Measurements from ENCODE around the gene SHLD1.
"Not testable (repeated sequence)": the region's sequence is repeated elsewhere in the genome, so short reads cannot be mapped to it uniquely, and the experiment has no call there.

The SHLD1 gene

GRCh38 chr20:5749952-5750779, at the start of gene SHLD1:
Gene SHLD1 (plus strand): TSS chr20:5750401. CDS start chr20:5772866, 22,465 bp downstream.
- peak; percentile 85 to 94 for DNase-seq

DNA sequence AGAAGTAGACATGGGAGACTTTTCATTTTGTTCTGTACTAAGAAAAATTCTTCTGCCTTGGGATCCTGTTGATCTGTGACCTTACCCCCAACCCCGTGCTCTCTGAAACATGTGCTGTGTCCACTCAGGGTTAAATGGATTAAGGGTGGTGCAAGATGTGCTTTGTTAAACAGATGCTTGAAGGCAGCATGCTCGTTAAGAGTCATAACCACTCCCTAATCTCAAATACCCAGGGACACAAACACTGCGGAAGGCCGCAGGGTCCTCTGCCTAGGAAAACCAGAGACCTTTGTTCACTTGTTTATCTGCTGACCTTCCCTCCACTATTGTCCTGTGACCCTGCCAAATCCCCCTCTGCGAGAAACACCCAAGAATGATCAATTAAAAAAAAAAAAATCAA, 47.9 kb upstream of the SHLD1 start:
- DNase-seq, result not testable (repeated sequence)

DNA sequence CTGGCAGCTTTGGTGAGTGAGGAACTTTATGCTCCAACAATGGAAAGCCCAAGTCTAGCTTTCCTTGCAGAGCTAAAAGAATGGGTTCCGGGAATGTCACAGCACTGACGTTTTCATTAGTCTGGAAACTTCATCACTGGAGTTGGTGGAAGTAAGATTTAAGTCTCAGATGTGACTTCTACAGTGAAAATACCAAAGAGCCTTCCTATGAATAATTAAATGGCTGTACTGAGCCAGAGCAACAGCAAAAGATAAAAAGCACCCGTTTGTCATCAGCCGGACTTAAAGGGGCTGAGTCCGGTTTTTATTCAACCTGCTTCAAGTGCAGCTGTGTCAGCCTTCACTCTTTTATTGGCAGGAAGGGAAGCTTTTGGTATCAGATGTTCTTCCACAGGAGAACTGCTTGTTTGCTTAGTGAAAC, 46.5 kb upstream of the SHLD1 start:
- no peak for DNase-seq

DNA sequence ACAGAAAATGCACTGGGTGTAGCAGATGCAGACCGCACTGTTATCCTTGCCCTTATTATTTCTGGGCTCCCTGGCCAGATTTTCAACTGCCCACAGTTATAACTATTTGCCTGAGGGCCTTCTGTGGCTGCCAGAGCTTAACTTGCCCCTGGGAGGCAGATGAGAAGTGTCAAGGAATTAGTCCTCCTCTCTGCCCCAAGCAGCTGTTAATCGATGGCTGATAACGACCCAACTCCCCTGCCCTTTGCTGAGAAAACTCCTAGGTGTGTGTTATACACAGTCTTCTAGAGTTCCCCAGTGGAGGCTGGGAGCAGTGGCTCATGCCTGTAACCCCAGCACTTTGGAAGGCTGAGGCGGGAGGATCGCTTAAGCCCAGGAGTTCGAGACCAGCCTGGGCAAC, 44.4 kb upstream of the SHLD1 start:
- no peak for DNase-seq

DNA sequence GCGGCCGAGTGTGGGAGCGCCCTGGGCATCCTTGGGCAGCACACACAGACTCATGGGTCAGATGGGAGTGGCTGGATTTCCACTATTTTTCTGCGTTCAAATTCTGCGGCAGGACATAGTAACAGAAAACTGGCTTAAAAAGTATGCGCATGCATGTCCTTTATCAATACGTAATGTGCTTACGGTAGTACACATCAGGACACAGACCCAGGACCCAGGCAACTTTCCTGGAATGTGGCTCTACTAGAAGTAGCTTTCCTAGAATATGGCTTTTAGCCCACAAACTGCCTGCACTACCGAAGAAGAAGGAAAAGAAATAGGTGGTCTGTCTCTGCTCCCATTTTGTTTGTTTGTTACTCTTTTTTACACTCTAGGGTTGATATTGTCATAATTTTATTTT, 43.4 kb upstream of the SHLD1 start:
- DNase-seq, result no peak

- no peak for DNase-seq
Measured at GRCh38 chr20:5710551-5710950, 39.6 kb upstream of the SHLD1 start.

DNA sequence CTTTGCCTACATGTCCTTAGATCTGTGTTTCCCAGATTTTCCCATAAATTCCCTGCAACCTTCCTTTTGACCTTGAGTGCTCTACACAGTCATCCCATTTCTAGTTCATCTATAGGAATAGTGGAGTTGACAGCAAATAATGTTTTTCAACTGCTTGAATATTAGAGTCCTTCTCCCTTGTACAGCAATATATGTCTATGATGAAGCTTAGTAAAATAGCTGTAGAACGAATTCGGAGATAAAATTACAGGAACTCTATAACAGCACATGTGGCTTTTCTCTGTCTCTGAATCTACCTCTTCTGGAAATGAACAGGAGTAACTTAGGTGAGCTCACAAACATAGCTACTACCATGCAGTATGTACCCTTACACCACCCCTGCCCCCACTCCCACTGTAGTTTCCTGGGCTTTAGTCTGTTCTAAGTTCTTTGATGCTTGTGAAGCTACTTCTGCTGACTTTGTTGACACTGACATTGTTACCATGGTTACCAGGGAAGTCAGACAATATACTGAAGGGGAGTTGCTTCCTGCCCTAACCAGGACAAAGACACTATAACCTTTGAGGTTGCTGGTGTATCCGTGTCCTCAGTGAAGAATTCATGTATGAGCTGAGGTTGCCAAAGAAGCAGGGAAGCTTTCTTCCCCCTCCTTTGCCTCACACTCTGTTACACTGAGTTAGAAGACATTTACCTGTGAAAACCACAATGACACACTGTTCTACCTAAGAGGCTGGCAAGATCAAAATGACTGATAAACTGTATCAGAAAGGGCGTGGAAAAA, 35.8 kb upstream of the SHLD1 start:
- DNase-seq, result peak in 1 of 2 experiments; percentile 17

- DNase-seq, result no peak
Measured at GRCh38 chr20:5715071-5715841, 34.9 kb upstream of the SHLD1 start.

- DNase-seq, result no peak
Measured at GRCh38 chr20:5716953-5717352, 33.2 kb upstream of the SHLD1 start.

DNA sequence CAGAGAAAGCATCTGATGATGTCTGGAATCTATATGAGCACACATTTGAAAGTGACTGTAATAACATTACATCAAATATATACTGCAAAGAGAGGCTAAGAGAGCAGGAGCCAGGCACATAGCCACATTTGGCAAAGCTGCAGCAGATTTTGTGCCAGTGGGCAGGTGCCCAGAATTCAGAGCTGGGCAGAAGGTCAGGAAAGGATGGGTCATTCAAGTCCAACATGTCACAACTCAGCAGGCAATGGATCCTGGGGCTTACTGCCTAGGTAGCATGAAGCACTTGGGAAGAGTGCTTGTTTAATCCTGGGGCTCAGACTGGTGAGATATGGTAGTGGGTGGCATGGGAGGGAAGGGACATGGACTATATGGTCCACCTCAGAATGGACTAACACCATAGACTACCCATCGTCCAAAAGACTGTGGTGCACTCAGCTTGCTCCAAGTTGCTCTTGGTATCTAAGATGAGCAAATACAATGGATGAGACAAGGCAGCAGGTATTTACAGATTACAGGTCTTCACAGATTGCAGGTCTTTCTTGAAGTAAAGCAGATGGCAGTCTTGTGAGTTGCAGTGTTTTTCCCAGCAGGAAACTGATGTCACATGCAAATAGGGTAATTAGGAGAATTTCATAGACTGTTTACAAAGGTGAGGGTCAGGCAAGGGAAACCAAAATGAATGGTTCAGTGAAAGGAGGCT, 31.2 kb upstream of the SHLD1 start:
- peak in 1 of 2 experiments; percentile 7 for DNase-seq

GRCh38 chr20:5719861-5720403, 30.3 kb upstream of the SHLD1 start:
- no peak for DNase-seq

GRCh38 chr20:5720696-5721095, 29.5 kb upstream of the SHLD1 start:
- DNase-seq, result no peak

GRCh38 chr20:5721356-5721755, 28.8 kb upstream of the SHLD1 start:
- DNase-seq, result not testable (repeated sequence)

DNA sequence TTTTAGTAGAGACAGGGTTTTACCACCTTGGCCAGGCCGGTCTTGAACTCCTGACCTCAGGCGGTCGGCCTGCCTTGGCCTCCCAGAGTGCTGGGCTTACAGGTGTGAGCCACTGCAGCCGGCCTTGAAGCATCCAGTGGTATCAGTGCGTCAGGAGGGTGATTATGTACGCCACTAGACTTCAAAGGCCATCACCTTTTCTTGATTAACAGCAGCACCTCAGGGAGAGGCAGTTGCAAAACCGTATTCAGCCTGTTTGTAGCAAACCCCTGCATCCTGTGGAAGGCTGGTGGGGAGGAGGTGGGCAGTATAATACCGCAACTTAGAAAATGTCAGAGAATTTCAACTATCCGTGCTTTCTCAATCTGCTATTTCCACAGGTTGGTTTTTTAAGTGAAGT, 27.3 kb upstream of the SHLD1 start:
- no peak for DNase-seq

DNA sequence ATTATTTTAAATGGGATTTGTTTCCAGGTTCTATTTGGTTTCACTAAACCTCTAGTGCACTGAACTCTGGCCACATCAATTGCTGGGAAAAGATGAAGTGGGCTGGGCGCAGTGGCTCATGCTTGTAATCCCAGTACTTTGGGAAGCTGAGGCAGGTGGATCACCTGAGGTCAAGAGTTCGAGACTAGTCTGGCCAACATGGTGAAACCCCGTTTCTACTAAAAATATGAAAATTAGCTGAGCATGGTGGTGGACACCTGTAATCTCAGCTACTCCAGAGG, 25.1 kb upstream of the SHLD1 start:
- not testable (repeated sequence) for DNase-seq

DNA sequence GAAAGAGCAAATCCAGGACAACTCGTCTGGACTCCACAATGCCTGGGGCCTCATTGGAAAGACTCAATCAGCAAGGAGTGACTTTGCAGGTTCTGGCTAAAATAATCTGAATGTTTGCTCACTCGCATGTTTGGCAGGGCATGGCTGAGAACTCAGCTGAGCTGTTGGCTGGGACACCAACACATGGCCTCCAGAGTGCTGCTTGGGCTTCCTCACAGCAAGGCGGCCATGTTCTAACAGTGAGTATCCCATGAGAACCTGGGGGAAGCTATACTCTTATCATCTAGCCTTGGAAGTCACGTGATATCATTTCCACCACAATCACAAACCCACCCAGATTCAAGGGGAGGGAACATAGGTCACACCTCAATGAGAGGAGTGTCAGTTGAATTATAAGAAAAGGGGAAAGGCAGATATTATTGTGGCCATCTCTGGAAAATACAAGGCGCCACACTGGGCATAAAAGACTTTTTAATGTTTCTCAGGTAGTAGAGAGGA, 23.1 kb upstream of the SHLD1 start:
- no peak for DNase-seq

- no peak for DNase-seq
Measured at GRCh38 chr20:5729348-5729747, 20.9 kb upstream of the SHLD1 start.

GRCh38 chr20:5730131-5730530, 20.1 kb upstream of the SHLD1 start:
- no peak for DNase-seq

GRCh38 chr20:5731753-5732366, 18.3 kb upstream of the SHLD1 start:
- DNase-seq, result no peak

DNA sequence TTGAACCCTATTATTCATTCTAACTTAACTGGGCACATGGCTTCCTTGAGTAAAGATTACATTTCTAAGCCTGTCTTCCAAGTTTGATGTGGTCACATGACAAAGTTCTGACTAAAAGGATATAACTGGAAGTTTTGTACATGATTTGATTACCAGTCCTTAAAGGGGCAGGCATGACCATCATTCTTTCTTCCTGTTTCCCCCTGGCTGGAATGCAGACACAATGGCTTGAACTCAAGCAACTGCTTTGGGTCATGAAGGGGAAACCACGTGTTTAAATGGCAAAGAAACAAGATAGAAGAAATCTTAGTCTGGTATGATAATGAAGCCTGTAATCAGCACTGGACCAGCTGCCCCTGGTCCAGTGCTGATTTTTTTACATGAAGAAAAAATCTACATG, 15.6 kb upstream of the SHLD1 start:
- DNase-seq, result no peak

GRCh38 chr20:5735845-5736510, 14.2 kb upstream of the SHLD1 start:
- DNase-seq, result peak; percentile 72 to 75

DNA sequence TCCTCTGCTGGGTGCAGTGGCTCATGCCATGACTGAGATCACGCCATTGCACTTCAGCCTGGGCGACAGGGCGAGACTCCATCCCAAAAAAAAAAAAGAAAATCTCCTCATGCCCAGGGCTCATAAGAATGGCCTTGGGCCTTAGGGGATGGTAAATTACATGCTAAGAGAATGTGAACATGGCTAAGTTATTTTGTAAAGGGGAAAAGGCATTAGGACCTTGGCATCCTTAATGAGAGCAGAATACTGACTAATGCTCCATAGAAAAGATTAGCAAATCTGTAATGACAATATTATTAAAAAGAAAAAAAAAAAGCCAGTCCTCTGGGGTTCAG, 12.6 kb upstream of the SHLD1 start:
- no peak for DNase-seq

Data from NCI-H526 (cell line).